Mucosa of descending colon (tissue), 3 donors: ENCODE data around the gene ITGA3. TPM values are rescaled to one million over a fixed set of nuclear protein-coding genes. Genes with fewer than 3 reads are reported as not detected.
"Not testable (repeated sequence)": the region's sequence is repeated elsewhere in the genome, so short reads cannot be mapped to it uniquely, and the experiment has no call there.

Experiments used
- ATAC-seq: fragments of 200-7000 bp; cut with Tn5 transposase; one replicate; pipeline ENCODE4 v1.9.1; 2020; ENCODE audit warnings: mild to moderate bottlenecking, moderate library complexity
- DNase-seq, 3 donors: peaks; one replicate each; pipeline ENCODE4 v3.0.0-alpha.2; 2020
- H3K36me3 ChIP-seq: fragments of 200-600 bp; one replicate; pipeline ENCODE4 v1.8.0; 2021; ENCODE audit warnings: low read depth, mild to moderate bottlenecking
- H3K4me1 ChIP-seq: fragments of 200-600 bp; one replicate; pipeline ENCODE4 v1.8.0; 2021; ENCODE audit warnings: low read depth, mild to moderate bottlenecking
- H3K4me3 ChIP-seq: fragments of 200-600 bp; one replicate; pipeline ENCODE4 v1.8.0; 2021; ENCODE audit warnings: mild to moderate bottlenecking
- H3K9me3 ChIP-seq: fragments of 200-600 bp; one replicate; pipeline ENCODE4 v1.8.0; 2021; ENCODE audit warnings: mild to moderate bottlenecking
- intact Hi-C, 2 donors: fragments of 100-400 bp; cut with DNase I in 1 of 2; cut with micrococcal nuclease in 1 of 2; formaldehyde crosslinking; loops; one replicate each; pipeline versions ENCODE4 v1.11.0 to v1.11.1; 2022; cut with DNase I, micrococcal nuclease
- total RNA-seq, 3 donors: library from RNA; stranded (reverse); fragmentation: NEBNext Ultra II Directional in 2 of 3; extraction: Animal tissue kit (Norgen Biotek cat#: 25700) in 2 of 3; gene quantifications; one replicate each; pipeline versions ENCODE4 v1.2.1 to v1.2.4, GENCODE V29; 2021 to 2023
- TF ChIP-seq, protein P1 (sequence below): fragments of 200-600 bp; IDR thresholded peaks from one replicate; pipeline ENCODE4 v1.8.0; 2022; ENCODE audit warnings: antibody characterized with exemption, mild to moderate bottlenecking
- donor health status: DM: no; HTN: no; CAD: no; lungs with moderate emphysema.
- donor health status: DM: no; HTN: no; CAD: no.
- donor health status: DM: no; HTN: yes; CAD: no.

Gene ITGA3
- total RNA-seq, 3 donors from 2014 or later = 108 to 170 (median 108) TPM

DNA sequence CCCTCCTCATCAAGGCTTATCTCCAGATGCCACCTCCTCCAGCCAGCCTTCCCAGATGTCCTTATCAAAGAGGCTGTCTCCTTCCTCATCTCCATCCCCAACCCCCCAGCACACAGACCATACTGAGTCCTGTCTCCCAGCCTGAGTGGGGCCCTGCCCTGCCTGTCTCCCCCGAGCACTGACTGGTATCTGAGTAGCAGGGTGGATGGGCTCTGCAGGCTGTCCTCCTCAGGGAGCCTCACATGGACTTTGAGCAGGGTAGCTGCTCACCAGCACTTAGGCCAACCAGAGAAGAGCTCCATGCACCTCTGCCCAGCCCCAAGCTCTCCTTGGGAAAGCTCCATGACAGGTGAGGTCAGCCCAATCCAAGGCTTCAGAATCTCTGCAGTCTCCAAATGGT is 20.0 kb upstream of the ITGA3 start:
- intact Hi-C loops = no loop called here
- no peaks in the 10 kb centered on the region for H3K36me3 ChIP-seq
- H3K4me3 ChIP-seq = no peak overlapping the region
- TF ChIP-seq, protein P1, sequence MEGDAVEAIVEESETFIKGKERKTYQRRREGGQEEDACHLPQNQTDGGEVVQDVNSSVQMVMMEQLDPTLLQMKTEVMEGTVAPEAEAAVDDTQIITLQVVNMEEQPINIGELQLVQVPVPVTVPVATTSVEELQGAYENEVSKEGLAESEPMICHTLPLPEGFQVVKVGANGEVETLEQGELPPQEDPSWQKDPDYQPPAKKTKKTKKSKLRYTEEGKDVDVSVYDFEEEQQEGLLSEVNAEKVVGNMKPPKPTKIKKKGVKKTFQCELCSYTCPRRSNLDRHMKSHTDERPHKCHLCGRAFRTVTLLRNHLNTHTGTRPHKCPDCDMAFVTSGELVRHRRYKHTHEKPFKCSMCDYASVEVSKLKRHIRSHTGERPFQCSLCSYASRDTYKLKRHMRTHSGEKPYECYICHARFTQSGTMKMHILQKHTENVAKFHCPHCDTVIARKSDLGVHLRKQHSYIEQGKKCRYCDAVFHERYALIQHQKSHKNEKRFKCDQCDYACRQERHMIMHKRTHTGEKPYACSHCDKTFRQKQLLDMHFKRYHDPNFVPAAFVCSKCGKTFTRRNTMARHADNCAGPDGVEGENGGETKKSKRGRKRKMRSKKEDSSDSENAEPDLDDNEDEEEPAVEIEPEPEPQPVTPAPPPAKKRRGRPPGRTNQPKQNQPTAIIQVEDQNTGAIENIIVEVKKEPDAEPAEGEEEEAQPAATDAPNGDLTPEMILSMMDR = no peak
- peaks cover 2% of the 10 kb centered on the region for H3K4me1 ChIP-seq
- DNase-seq (peak in 1 of 3 donors; percentile 20), ATAC-seq (peak; percentile 23)
- H3K9me3 ChIP-seq = no peaks in the 10 kb centered on the region

DNA sequence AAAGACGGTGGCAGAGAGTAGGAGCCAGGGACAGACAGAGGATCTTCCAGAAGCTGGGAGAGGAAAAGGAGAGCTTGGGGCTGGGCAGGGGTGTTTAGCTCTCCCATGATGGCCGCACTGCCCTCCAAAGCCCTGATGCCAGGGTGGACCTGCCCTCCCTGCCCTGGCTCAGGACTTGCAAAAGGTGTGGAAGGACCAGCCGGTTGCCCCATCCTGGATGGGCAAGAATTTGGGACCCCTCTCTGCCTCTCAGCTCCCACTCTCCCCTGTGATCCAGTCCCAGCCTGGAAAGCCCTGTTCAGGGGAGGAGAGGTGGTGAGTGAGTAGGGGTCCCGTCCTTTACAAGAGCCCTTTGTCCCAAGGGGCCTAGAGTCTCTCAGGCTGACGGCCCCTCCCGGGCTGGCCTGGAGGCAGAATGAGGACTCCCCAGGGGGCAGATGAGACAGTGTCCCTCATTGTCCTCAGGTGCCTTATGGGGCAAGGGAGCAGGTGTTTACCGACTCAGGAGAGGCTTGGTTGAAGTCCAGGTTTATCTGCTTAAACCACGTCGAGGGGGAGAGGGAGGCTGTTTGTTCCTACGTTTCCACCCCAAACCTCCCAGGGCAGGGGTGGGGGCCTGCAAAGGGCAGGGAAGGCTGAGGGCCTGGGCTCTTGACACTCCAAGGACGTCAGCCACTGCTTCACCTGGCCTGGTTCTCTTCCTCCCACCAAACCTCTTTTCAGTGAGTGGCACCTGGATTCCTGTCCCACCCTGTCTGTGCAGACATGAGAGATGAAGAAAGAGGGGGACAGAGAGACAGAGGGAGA is 19.3 kb upstream of the ITGA3 start:
- intact Hi-C loops = no loop called here
- H3K9me3 ChIP-seq = no peaks in the 10 kb centered on the region
- no peaks in the 10 kb centered on the region for H3K36me3 ChIP-seq
- ATAC-seq (peak; percentile 20), DNase-seq (peak in 1 of 3 donors; percentile 28)
- no peak overlapping the region for H3K4me3 ChIP-seq
- peaks cover 2% of the 10 kb centered on the region for H3K4me1 ChIP-seq
- TF ChIP-seq, protein P1 = no peak

DNA sequence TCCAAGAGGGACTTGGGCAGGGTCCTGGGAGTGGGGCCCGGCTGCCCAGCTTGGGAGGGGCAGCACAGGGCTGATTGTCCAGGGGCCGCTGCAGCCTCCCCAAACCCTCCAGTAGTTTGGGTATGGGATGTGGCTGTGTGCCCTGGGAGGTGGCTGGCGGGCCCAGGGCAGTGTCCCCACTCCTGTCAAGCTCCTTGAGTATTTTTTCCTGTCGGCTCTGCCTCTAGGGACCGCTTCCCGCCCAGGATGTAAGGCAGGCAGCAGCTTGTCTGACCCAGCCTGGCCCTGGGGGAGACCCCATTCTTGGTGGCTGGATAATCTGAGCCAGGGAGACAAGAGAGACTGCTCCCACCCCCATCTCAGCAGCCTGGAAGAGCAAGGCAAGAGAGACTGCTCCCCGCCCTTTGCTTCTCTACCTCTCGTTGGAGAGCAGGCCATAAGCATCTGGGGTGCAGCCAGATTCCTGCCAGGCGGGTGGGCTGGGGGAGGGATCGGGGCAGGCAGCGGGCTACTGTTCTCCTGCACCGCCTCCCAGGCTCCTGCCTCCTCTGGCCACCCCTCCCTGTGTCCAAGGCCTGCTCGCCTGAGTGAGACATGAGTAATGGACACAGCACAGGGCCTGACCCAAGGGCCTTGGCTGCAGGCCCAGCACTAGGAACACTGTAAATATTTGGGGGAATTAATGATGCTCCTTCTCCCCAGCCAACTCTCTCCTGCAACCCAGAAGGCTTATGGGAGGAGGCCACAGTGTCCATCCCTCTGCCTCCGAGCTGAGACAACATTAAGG is 18.4 kb upstream of the ITGA3 start:
- peaks cover 2% of the 10 kb centered on the region for H3K4me1 ChIP-seq
- H3K9me3 ChIP-seq = no peaks in the 10 kb centered on the region
- no peak overlapping the region for H3K4me3 ChIP-seq
- no peaks in the 10 kb centered on the region for H3K36me3 ChIP-seq
- TF ChIP-seq, protein P1 = no peak
- intact Hi-C loops = no loop called here
- DNase-seq (peak; percentile 34 to 75 (median 58)), ATAC-seq (peak; percentile 69)

DNA sequence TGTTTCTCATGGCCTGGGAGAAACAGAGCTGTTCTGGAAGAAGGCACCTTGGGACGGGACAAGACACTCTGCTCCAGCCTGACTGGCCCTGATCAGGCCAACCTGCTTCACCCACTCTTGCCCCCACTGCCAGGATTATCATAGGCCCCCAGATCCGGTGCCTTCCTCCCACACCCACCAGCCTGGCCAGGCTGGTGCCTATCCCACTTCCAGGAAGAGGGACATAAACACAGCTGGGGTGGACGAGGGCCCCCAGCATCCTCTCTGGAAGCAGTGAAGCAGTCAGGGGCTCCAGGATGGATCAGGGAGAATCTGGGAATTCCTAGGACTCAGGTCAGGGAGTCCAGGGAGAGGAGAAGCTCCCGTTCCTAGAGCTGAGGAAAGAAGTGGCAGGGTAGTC is 16.9 kb upstream of the ITGA3 start:
- TF ChIP-seq, protein P1 = no peak
- intact Hi-C loops = no loop called here
- DNase-seq (peak in 1 of 3 donors; percentile 16), ATAC-seq (no peak)
- H3K9me3 ChIP-seq = no peaks in the 10 kb centered on the region
- H3K4me1 ChIP-seq = peaks cover 5% of the 10 kb centered on the region
- no peaks in the 10 kb centered on the region for H3K36me3 ChIP-seq
- no peak overlapping the region for H3K4me3 ChIP-seq

DNA sequence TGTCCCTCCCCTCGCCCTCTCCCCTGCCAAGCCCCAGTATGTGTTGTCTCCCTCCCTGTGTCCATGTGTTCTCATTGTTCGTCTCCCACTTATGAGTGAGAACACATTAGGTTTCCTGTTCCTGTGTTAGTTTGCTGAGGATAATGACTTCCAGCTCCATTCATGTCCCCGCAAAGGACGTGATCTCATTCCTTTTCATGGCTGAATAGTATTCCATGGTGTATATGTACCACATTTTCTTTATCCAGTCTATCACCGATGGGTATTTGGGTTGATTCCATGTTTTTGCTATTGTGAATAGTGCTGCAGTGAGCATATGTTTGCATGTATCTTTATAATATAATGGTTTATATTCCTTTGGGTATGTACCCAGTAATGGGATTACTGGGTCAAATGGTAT is 15.4 kb upstream of the ITGA3 start:
- DNase-seq, H3K36me3 ChIP-seq, H3K4me1 ChIP-seq, intact Hi-C loops, H3K9me3 ChIP-seq, H3K4me3 ChIP-seq, ATAC-seq: not testable (repeated sequence)

DNA sequence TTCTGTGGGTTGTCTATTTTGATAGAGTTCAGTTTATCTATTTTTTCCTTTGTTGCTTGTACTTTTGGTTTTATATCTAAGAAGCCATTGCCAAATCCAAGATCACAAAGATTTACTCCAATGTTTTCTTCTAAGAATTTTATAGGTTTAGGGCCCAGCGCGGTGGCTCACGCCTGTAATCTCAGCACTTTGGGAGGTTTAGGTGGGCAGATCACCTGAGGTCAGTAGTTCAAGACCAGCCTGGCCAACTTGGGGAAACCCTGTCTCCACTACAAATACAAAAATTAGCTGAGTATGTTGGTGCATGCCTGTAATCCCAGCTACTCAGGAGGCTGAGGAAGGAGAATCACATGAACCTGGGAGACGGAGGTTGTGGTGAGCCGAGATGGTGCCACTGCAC is 13.7 kb upstream of the ITGA3 start:
- TF ChIP-seq, protein P1 = no peak
- Histone ChIP-seq H3K4me3 (no peak overlapping the region), H3K36me3 (no peaks in the 10 kb centered on the region), H3K4me1 (peaks cover 4% of the 10 kb centered on the region), H3K9me3 (no peaks in the 10 kb centered on the region)
- DNase-seq (peak in 1 of 3 donors; percentile 2), ATAC-seq (no peak)
- intact Hi-C loops = no loop called here
